ENCODE measurements around the gene PIF1.

The PIF1 gene

GRCh38 chr15:64780600-64781156 is 44.8 kb downstream of the PIF1 start:
- Histone ChIP-seq H3K9ac (no peak overlapping the region), H3K4me3 (no peak overlapping the region), H4K20me1 (no peaks in the 10 kb centered on the region), H3K27ac (no peak overlapping the region), H3K4me2 (no peak overlapping the region), H3K4me1 (peaks cover 19% of the 10 kb centered on the region), H3K36me3 (no peaks in the 10 kb centered on the region), H3K9me3 (no peaks in the 10 kb centered on the region), H3K27me3 (peaks cover 25% of the 10 kb centered on the region)
- TF ChIP-seq Cebpa-rat (IDR thresholded peaks at IDR 0.05) = no peak

- no peaks in the 10 kb centered on the region for H3K36me3 ChIP-seq
- H3K27ac ChIP-seq = no peak overlapping the region
- H4K20me1 ChIP-seq = peaks cover 5% of the 10 kb centered on the region; the same call in 1 of the 2 replicates
- H3K9ac ChIP-seq = no peak overlapping the region
- no peaks in the 10 kb centered on the region for H3K9me3 ChIP-seq
- no peak for TF ChIP-seq Cebpa-rat (IDR thresholded peaks at IDR 0.05)
- no peak overlapping the region for H3K4me3 ChIP-seq
- H3K4me2 ChIP-seq = no peak overlapping the region
- peaks cover 23% of the 10 kb centered on the region for H3K4me1 ChIP-seq
- H3K27me3 ChIP-seq = peaks cover 35% of the 10 kb centered on the region
Measured at GRCh38 chr15:64779630-64780029, 45.8 kb downstream of the PIF1 start.

- no peaks in the 10 kb centered on the region for H3K36me3 ChIP-seq
- H3K9ac ChIP-seq = no peak overlapping the region
- no peak overlapping the region for H3K4me3 ChIP-seq
- TF ChIP-seq Cebpa-rat (IDR thresholded peaks at IDR 0.05) = no peak
- H3K4me1 ChIP-seq = peaks cover 26% of the 10 kb centered on the region
- no peaks in the 10 kb centered on the region for H3K9me3 ChIP-seq
- H3K27ac ChIP-seq = no peak overlapping the region
- H3K4me2 ChIP-seq = no peak overlapping the region
- H4K20me1 ChIP-seq = peaks cover 11% of the 10 kb centered on the region
- peaks cover 41% of the 10 kb centered on the region for H3K27me3 ChIP-seq
Measured at GRCh38 chr15:64779024-64779423, 46.4 kb downstream of the PIF1 start.

GRCh38 chr15:64776402-64776786 is 49.1 kb downstream of the PIF1 start:
- Histone ChIP-seq H4K20me1 (peaks cover 13% of the 10 kb centered on the region), H3K9me3 (no peaks in the 10 kb centered on the region), H3K4me3 (peak overlapping the region; percentile 75), H3K27ac (no peak overlapping the region), H3K27me3 (peaks cover 61% of the 10 kb centered on the region), H3K4me2 (peak overlapping the region; percentile 89), H3K9ac (no peak overlapping the region), H3K4me1 (peaks cover 16% of the 10 kb centered on the region), H3K36me3 (no peaks in the 10 kb centered on the region)
- no peak for TF ChIP-seq Cebpa-rat (IDR thresholded peaks at IDR 0.05)

GRCh38 chr15:64775551-64776401 is 49.7 kb downstream of the PIF1 start, which contains the start of gene RBPMS2:
Gene RBPMS2, minus strand, starts transcription at chr15:64775589. Its CDS starts 270 bp downstream, at chr15:64775319.
- Histone ChIP-seq H3K4me3 (peak within 1 kb of the TSS; percentile 75), H4K20me1 (peaks cover 13% of the 10 kb centered on the region), H3K27me3 (peaks cover 61% of the 10 kb centered on the region), H3K27ac (no peak within 1 kb of the TSS), H3K9ac (peak within 1 kb of the TSS; percentile 64), H3K4me2 (peak within 1 kb of the TSS; percentile 94), H3K36me3 (no peaks in the 10 kb centered on the region), H3K9me3 (no peaks in the 10 kb centered on the region), H3K4me1 (peaks cover 18% of the 10 kb centered on the region)
- TF ChIP-seq Cebpa-rat (IDR thresholded peaks at IDR 0.05) = no peak

GRCh38 chr15:64774629-64775493 is 50.6 kb downstream of the PIF1 start:
- Histone ChIP-seq H3K27ac (no peak overlapping the region), H3K27me3 (peaks cover 61% of the 10 kb centered on the region), H3K4me2 (peak overlapping the region; percentile 94), H4K20me1 (peaks cover 13% of the 10 kb centered on the region), H3K4me1 (peaks cover 24% of the 10 kb centered on the region), H3K9me3 (no peaks in the 10 kb centered on the region), H3K4me3 (peak overlapping the region; percentile 75), H3K36me3 (no peaks in the 10 kb centered on the region), H3K9ac (no peak overlapping the region)
- TF ChIP-seq Cebpa-rat (IDR thresholded peaks at IDR 0.05) = no peak

- H3K9ac ChIP-seq = no peak overlapping the region
- no peaks in the 10 kb centered on the region for H3K9me3 ChIP-seq
- no peak for TF ChIP-seq Cebpa-rat (IDR thresholded peaks at IDR 0.05)
- H3K27ac ChIP-seq = no peak overlapping the region
- peaks cover 61% of the 10 kb centered on the region for H3K27me3 ChIP-seq
- peaks cover 13% of the 10 kb centered on the region for H4K20me1 ChIP-seq
- peaks cover 24% of the 10 kb centered on the region for H3K4me1 ChIP-seq
- peak overlapping the region; percentile 75 for H3K4me3 ChIP-seq
- no peaks in the 10 kb centered on the region for H3K36me3 ChIP-seq
- H3K4me2 ChIP-seq = peak overlapping the region; percentile 94
Measured at GRCh38 chr15:64774037-64774628, 51.3 kb downstream of the PIF1 start.

GRCh38 chr15:64773606-64774005 is 51.8 kb downstream of the PIF1 start:
- H3K27ac ChIP-seq = no peak overlapping the region
- peaks cover 13% of the 10 kb centered on the region for H4K20me1 ChIP-seq
- peaks cover 24% of the 10 kb centered on the region for H3K4me1 ChIP-seq
- H3K9ac ChIP-seq = no peak overlapping the region
- no peak overlapping the region for H3K4me2 ChIP-seq
- H3K9me3 ChIP-seq = no peaks in the 10 kb centered on the region
- TF ChIP-seq Cebpa-rat (IDR thresholded peaks at IDR 0.05) = no peak
- peaks cover 61% of the 10 kb centered on the region for H3K27me3 ChIP-seq
- H3K36me3 ChIP-seq = no peaks in the 10 kb centered on the region
- no peak overlapping the region for H3K4me3 ChIP-seq

- no peak overlapping the region for H3K9ac ChIP-seq
- H3K27ac ChIP-seq = no peak overlapping the region
- H3K4me3 ChIP-seq = no peak overlapping the region
- no peaks in the 10 kb centered on the region for H3K9me3 ChIP-seq
- no peak overlapping the region for H3K4me2 ChIP-seq
- TF ChIP-seq Cebpa-rat (IDR thresholded peaks at IDR 0.05) = no peak
- no peaks in the 10 kb centered on the region for H3K36me3 ChIP-seq
- H4K20me1 ChIP-seq = peaks cover 13% of the 10 kb centered on the region
- H3K27me3 ChIP-seq = peaks cover 59% of the 10 kb centered on the region
- H3K4me1 ChIP-seq = peaks cover 24% of the 10 kb centered on the region
Measured at GRCh38 chr15:64772964-64773363, 52.5 kb downstream of the PIF1 start.
